Ishikawa (cell line): ENCODE data around the gene EXOC3L4.
A peak's percentile ranks its signal among the peaks of the same experiment; 100 is the strongest.

Experiments used
- CEBPB ChIP-seq: IDR thresholded peaks from 2 replicates; pipeline ENCODE4 v1.6.1; 2012
- CREB1 ChIP-seq: IDR thresholded peaks from 2 replicates; pipeline ENCODE4 v1.6.1; 2012; ENCODE audit warnings: low read depth
- EGR1 ChIP-seq: IDR thresholded peaks from 2 replicates; pipeline ENCODE4 v1.6.1; 2012
- EP300 ChIP-seq: IDR thresholded peaks from 2 replicates; pipeline ENCODE4 v1.6.1; 2012; ENCODE audit warnings: borderline replicate concordance
- FOXM1 ChIP-seq: IDR thresholded peaks from 2 replicates; pipeline ENCODE4 v1.6.1; 2012; ENCODE audit warnings: low read depth, borderline replicate concordance
- NFIC ChIP-seq: IDR thresholded peaks from 2 replicates; pipeline ENCODE4 v1.6.1; 2012
- RAD21 ChIP-seq: IDR thresholded peaks from 2 replicates; pipeline ENCODE4 v1.6.1; 2012; ENCODE audit warnings: low read depth
- TAF1 ChIP-seq: IDR thresholded peaks from 2 replicates; pipeline ENCODE4 v1.6.1; 2012; ENCODE audit warnings: low read depth, mild to moderate bottlenecking
- TCF12 ChIP-seq: IDR thresholded peaks from 2 replicates; pipeline ENCODE4 v1.6.1; 2012; ENCODE audit warnings: low read depth
- TEAD4 ChIP-seq: IDR thresholded peaks from 2 replicates; pipeline ENCODE4 v1.6.1; 2012
- ZBTB7A ChIP-seq: IDR thresholded peaks from 2 replicates; pipeline ENCODE4 v1.6.1; 2012; ENCODE audit warnings: low read depth
- TF ChIP-seq, protein P1 (sequence below): IDR thresholded peaks from 2 replicates; pipeline ENCODE4 v1.6.1; 2012
- TF ChIP-seq, protein P2 (sequence below): IDR thresholded peaks from 2 replicates; pipeline ENCODE4 v1.6.1; 2012
- TF ChIP-seq, protein P3 (sequence below): IDR thresholded peaks from 2 replicates; pipeline ENCODE4 v1.6.1; 2012; ENCODE audit warnings: low read depth, mild to moderate bottlenecking

EXOC3L4 gene

GRCh38 chr14:103130017-103130764 lies 35.7 kb downstream of the EXOC3L4 start:
- TF ChIP-seq, protein P1, sequence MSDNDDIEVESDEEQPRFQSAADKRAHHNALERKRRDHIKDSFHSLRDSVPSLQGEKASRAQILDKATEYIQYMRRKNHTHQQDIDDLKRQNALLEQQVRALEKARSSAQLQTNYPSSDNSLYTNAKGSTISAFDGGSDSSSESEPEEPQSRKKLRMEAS, result peak; percentile 23; the same call in 1 of the 2 replicates
- no peak for TF ChIP-seq FOXM1
- TF ChIP-seq, protein P2, sequence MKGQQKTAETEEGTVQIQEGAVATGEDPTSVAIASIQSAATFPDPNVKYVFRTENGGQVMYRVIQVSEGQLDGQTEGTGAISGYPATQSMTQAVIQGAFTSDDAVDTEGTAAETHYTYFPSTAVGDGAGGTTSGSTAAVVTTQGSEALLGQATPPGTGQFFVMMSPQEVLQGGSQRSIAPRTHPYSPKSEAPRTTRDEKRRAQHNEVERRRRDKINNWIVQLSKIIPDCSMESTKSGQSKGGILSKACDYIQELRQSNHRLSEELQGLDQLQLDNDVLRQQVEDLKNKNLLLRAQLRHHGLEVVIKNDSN, result no peak
- TF ChIP-seq, protein P3, sequence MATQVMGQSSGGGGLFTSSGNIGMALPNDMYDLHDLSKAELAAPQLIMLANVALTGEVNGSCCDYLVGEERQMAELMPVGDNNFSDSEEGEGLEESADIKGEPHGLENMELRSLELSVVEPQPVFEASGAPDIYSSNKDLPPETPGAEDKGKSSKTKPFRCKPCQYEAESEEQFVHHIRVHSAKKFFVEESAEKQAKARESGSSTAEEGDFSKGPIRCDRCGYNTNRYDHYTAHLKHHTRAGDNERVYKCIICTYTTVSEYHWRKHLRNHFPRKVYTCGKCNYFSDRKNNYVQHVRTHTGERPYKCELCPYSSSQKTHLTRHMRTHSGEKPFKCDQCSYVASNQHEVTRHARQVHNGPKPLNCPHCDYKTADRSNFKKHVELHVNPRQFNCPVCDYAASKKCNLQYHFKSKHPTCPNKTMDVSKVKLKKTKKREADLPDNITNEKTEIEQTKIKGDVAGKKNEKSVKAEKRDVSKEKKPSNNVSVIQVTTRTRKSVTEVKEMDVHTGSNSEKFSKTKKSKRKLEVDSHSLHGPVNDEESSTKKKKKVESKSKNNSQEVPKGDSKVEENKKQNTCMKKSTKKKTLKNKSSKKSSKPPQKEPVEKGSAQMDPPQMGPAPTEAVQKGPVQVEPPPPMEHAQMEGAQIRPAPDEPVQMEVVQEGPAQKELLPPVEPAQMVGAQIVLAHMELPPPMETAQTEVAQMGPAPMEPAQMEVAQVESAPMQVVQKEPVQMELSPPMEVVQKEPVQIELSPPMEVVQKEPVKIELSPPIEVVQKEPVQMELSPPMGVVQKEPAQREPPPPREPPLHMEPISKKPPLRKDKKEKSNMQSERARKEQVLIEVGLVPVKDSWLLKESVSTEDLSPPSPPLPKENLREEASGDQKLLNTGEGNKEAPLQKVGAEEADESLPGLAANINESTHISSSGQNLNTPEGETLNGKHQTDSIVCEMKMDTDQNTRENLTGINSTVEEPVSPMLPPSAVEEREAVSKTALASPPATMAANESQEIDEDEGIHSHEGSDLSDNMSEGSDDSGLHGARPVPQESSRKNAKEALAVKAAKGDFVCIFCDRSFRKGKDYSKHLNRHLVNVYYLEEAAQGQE, result no peak

DNA sequence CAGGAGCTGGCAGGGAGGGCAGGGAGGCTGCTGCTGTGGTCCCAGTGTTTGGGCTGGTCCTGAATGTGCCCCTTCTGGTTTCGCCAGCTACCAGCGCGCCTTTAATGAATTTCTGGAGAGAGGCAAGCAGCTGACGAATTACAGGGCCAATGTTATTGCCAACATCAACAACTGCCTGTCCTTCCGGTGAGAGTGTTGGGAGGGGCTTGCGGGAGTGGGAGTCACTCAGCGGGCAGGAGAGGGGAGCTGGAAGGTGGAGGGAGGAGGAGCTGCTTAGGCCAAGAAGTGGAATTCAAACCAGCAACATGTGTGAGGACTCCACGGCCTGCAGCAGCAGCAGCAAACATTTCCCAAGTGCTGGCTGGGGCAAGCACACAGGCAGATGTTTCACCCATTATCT lies 36.4 kb downstream of the EXOC3L4 start:
- TF ChIP-seq CEBPB (peak; percentile 49; the same call in 1 of the 2 replicates), FOXM1 (no peak), EP300 (peak; percentile 74; the same call in 1 of the 2 replicates), NFIC (peak; percentile 88), ZBTB7A (0 out of 2 replicates have a peak, but pooled peaks have one; percentile 34), TEAD4 (peak; percentile 77), CREB1 (no peak), TCF12 (peak; percentile 86), TAF1 (no peak), EGR1 (no peak)
- TF ChIP-seq, protein P2, result no peak
- TF ChIP-seq, protein P3, result no peak
- TF ChIP-seq, protein P1, result peak; percentile 50

GRCh38 chr14:103131580-103131979 lies 37.1 kb downstream of the EXOC3L4 start:
- TF ChIP-seq RAD21, result no peak
- TF ChIP-seq, protein P1, result no peak

GRCh38 chr14:103132381-103133209 lies 38.1 kb downstream of the EXOC3L4 start:
- TF ChIP-seq, protein P1, result peak; percentile 20; the same call in 1 of the 2 replicates
- TF ChIP-seq, protein P3, result no peak
